ENCODE results near the gene SLC40A1. TPM values are rescaled to one million over a fixed set of nuclear protein-coding genes. Genes with fewer than 3 reads are reported as not detected.

SLC40A1 gene
- total and polyA plus RNA-seq, 2 of the 13 experiments (the other 11 are each of a cell fraction or from before 2014, with no cell fraction given) = 10.6 to 24.9 TPM

- TF ChIP-seq AHDC1 (CRISPR knock-in tag; IDR thresholded peaks at IDR 0.05; ENCODE audit: borderline replicate concordance) = 0 out of 2 replicates have a peak, but pooled peaks have one; percentile 5
- no peak for TF ChIP-seq RFX5 (IDR thresholded peaks at IDR 0.05; ENCODE audit: low read depth, low read length)
- no peak for TF ChIP-seq ZBTB40 (IDR thresholded peaks at IDR 0.05)
- TF ChIP-seq ZBTB40 (CRISPR knock-in tag; IDR thresholded peaks at IDR 0.05) = no peak
- no peak for TF ChIP-seq XBP1 (CRISPR knock-in tag; IDR thresholded peaks at IDR 0.05)
- no peak for TF ChIP-seq TARDBP (CRISPR knock-in tag; IDR thresholded peaks at IDR 0.05)
- no peak for TF ChIP-seq HMGXB4 (CRISPR knock-in tag; IDR thresholded peaks at IDR 0.05; ENCODE audit: borderline replicate concordance in 1 of 2, low read depth in 1 of 2)
- peak; percentile 77; the same call in 1 of the 2 replicates for TF ChIP-seq HOMEZ (CRISPR knock-in tag; IDR thresholded peaks at IDR 0.05; ENCODE audit: low read depth)
Observed at GRCh38 chr2:189558516-189559272, 21.9 kb downstream of the SLC40A1 start (continued).
